ENCODE measurements around the gene STAT1. TPM values are rescaled to one million over a fixed set of nuclear protein-coding genes. Genes with fewer than 3 reads are reported as not detected.

Gene STAT1
- polyA plus RNA-seq, 1 donor (not counting 4 experiments of a cell fraction or from before 2014, with no cell fraction given): 181 TPM

DNA sequence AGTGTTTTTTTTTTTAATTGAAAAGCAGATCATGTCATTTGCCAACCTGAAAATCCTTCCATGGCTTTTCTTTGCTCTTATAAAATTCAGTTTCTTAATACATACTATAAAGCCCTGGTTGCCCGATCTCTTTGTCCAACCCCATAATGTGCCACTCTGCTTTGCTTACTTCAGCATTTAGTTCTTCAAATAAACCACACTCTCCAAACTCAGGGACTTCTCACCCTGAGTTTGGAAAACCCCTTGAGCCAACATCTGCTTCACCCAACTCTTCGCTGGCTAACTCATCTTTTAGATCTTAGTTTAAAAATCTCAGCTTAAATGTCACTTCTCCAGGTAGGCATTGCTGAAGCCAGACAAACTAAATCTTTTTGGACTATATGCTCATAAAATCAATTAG lies 1.3 kb upstream of the STAT1 start:
- Histone ChIP-seq H3K9me3 (ENCODE audit: control insufficient read depth, low read depth, low read length) (no peaks in the 10 kb centered on the region), H3K79me2 (ENCODE audit: control insufficient read depth, insufficient read depth, low read length) (peaks cover 33% of the 10 kb centered on the region), H3K9ac (ENCODE audit: control insufficient read depth, extremely low read depth, insufficient read depth, low read length) (no peak overlapping the region), H4K20me1 (ENCODE audit: control insufficient read depth, extremely low read depth, insufficient read depth, low read length) (no peaks in the 10 kb centered on the region), H3K36me3 (ENCODE audit: control insufficient read depth in 2 of 2, extremely low read depth in 1 of 2, insufficient read depth in 2 of 2, low read length in 2 of 2) (peaks cover 0 to 6% of the 10 kb centered on the region in 2 experiments), H3K27me3 (ENCODE audit: control insufficient read depth, extremely low read depth, insufficient read depth, low read length) (no peaks in the 10 kb centered on the region), H3K9me1 (ENCODE audit: control insufficient read depth, extremely low read depth, insufficient read depth, low read length) (no peaks in the 10 kb centered on the region), H2AFZ (ENCODE audit: control insufficient read depth, low read length) (no peak overlapping the region), H3K27ac (ENCODE audit: control insufficient read depth, insufficient read depth, low read length) (no peak overlapping the region), H3K4me3 (ENCODE audit: control insufficient read depth in 2 of 3, extremely low read depth in 1 of 3, insufficient read depth in 2 of 3, low read depth in 1 of 3, low read length in 3 of 3) (no peak overlapping the region), H3K4me2 (ENCODE audit: control insufficient read depth, extremely low read depth, insufficient read depth, low read depth, low read length) (no peak overlapping the region), H3K4me1 (ENCODE audit: control insufficient read depth, extremely low read depth, insufficient read depth, low read length) (peaks cover 18% of the 10 kb centered on the region)
- dilution Hi-C loops (cut with MboI; ENCODE audit: extremely low pct_ligation_motif_present, low sequenced_read_pairs): no loop called here
- TF ChIP-seq, protein P1, sequence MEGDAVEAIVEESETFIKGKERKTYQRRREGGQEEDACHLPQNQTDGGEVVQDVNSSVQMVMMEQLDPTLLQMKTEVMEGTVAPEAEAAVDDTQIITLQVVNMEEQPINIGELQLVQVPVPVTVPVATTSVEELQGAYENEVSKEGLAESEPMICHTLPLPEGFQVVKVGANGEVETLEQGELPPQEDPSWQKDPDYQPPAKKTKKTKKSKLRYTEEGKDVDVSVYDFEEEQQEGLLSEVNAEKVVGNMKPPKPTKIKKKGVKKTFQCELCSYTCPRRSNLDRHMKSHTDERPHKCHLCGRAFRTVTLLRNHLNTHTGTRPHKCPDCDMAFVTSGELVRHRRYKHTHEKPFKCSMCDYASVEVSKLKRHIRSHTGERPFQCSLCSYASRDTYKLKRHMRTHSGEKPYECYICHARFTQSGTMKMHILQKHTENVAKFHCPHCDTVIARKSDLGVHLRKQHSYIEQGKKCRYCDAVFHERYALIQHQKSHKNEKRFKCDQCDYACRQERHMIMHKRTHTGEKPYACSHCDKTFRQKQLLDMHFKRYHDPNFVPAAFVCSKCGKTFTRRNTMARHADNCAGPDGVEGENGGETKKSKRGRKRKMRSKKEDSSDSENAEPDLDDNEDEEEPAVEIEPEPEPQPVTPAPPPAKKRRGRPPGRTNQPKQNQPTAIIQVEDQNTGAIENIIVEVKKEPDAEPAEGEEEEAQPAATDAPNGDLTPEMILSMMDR (optimal IDR thresholded peaks at IDR 0.05 in 1 of 3, IDR thresholded peaks at IDR 0.05 in 1 of 3, conservative IDR thresholded peaks at IDR 0.05 in 1 of 3; ENCODE audit: extremely low read depth in 1 of 3, insufficient read depth in 2 of 3, low read length in 3 of 3): no peak
- no peak for TF ChIP-seq EZH2 (IDR thresholded peaks at IDR 0.05; ENCODE audit: low read length)
- DNase-seq (ENCODE audit: low read depth, low spot score) (no peak), FAIRE-seq (no peak)

DNA sequence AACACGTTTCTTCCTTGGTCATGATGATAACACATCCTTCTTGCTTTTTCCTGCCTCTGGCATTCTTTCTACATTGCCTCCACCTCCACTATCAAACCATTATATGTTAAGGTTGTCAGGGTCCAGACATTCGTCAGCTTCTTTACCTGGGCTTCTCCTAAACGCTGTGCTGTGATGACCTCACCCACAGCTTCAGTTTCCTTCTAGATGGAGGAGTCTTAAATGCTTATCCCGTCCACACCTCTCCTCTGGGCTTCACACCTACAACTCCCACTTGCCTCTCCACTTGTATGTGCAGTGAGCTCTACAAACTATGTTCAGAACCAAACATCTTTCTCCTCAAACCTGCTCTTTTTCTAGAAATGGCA lies 666 bp upstream of the STAT1 start:
- Histone ChIP-seq H3K4me2 (ENCODE audit: control insufficient read depth, extremely low read depth, insufficient read depth, low read depth, low read length) (peak overlapping the region; percentile 85), H3K4me3 (ENCODE audit: control insufficient read depth in 2 of 3, extremely low read depth in 1 of 3, insufficient read depth in 2 of 3, low read depth in 1 of 3, low read length in 3 of 3) (peak overlapping the region; percentile 87 to 96 (median 96)), H3K9me3 (ENCODE audit: control insufficient read depth, low read depth, low read length) (no peaks in the 10 kb centered on the region), H4K20me1 (ENCODE audit: control insufficient read depth, extremely low read depth, insufficient read depth, low read length) (no peaks in the 10 kb centered on the region), H2AFZ (ENCODE audit: control insufficient read depth, low read length) (peak overlapping the region; percentile 44), H3K9ac (ENCODE audit: control insufficient read depth, extremely low read depth, insufficient read depth, low read length) (peak overlapping the region; percentile 95), H3K27ac (ENCODE audit: control insufficient read depth, insufficient read depth, low read length) (peak overlapping the region; percentile 74), H3K4me1 (ENCODE audit: control insufficient read depth, extremely low read depth, insufficient read depth, low read length) (peaks cover 18% of the 10 kb centered on the region), H3K9me1 (ENCODE audit: control insufficient read depth, extremely low read depth, insufficient read depth, low read length) (no peaks in the 10 kb centered on the region), H3K79me2 (ENCODE audit: control insufficient read depth, insufficient read depth, low read length) (peaks cover 35% of the 10 kb centered on the region), H3K36me3 (ENCODE audit: control insufficient read depth in 2 of 2, extremely low read depth in 1 of 2, insufficient read depth in 2 of 2, low read length in 2 of 2) (peaks cover 0 to 8% of the 10 kb centered on the region in 2 experiments), H3K27me3 (ENCODE audit: control insufficient read depth, extremely low read depth, insufficient read depth, low read length) (no peaks in the 10 kb centered on the region)
- no peak for TF ChIP-seq EZH2 (IDR thresholded peaks at IDR 0.05; ENCODE audit: low read length)
- TF ChIP-seq, protein P1 (optimal IDR thresholded peaks at IDR 0.05 in 1 of 3, IDR thresholded peaks at IDR 0.05 in 1 of 3, conservative IDR thresholded peaks at IDR 0.05 in 1 of 3; ENCODE audit: extremely low read depth in 1 of 3, insufficient read depth in 2 of 3, low read length in 3 of 3): no peak
- DNase-seq (ENCODE audit: low read depth, low spot score): no peak
- dilution Hi-C loops (cut with MboI; ENCODE audit: extremely low pct_ligation_motif_present, low sequenced_read_pairs): no loop called here
- FAIRE-seq: no peak

Data from keratinocyte (primary cell).